SU-DHL-6 (cell line): ENCODE results near the gene OR52B6.

ENCODE experiments used
- EZH2phosphoT487 ChIP-seq: fragments of 200-600 bp; sonication (generic), shearing (Covaris generic); conservative IDR thresholded peaks from 2 replicates; pipeline ENCODE4 v1.6.1; 2018; ENCODE audit warnings: mild to moderate bottlenecking, antibody characterized with exemption, low read length, moderate library complexity, mixed read lengths
- TF ChIP-seq, protein P1 (sequence below): fragments of 200-600 bp; sonication (generic); IDR thresholded peaks from one replicate; pipeline ENCODE4 v1.5.1; 2017; ENCODE audit warnings: antibody characterized with exemption, mild to moderate bottlenecking, low read length, moderate library complexity; ENCODE audit not compliant: insufficient read depth, poor library complexity, severe bottlenecking

DNA sequence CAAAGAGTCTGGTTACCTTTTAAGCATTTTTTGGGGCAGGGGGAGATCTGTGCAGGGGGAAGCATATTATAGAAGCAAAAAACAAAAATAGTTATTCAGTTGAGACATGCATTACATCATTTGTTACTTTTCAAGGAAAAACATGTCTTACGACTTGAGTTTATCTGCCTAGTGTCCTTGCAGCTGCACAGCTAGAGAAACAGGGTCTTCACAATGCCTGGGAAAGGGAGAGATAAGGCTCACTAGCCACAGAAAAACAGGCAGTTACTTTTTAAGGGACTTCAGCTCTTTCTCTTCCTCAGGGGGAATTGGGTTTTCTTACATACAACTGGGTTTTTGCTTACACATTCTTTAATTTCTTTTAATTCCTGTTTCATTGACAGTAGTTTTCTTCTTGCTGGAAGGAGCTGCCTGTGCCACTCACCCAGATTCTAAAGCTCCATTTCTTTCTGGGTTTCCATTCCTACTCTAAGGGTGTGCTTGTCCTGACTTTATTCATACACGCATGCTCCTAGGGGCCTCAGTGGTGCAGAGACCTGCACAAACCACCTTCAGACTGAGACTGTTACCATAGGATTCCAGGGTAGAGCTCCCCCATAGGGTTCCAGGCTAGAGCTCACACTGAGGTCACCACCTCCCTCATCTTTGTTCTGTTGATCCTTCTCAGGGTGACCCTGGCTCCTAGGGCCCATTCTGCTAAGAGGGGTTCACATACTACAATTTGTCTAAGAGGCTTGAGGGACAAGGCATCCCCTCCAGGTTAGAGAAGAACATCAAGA is 49.4 kb upstream of the OR52B6 start:
- TF ChIP-seq, protein P1, sequence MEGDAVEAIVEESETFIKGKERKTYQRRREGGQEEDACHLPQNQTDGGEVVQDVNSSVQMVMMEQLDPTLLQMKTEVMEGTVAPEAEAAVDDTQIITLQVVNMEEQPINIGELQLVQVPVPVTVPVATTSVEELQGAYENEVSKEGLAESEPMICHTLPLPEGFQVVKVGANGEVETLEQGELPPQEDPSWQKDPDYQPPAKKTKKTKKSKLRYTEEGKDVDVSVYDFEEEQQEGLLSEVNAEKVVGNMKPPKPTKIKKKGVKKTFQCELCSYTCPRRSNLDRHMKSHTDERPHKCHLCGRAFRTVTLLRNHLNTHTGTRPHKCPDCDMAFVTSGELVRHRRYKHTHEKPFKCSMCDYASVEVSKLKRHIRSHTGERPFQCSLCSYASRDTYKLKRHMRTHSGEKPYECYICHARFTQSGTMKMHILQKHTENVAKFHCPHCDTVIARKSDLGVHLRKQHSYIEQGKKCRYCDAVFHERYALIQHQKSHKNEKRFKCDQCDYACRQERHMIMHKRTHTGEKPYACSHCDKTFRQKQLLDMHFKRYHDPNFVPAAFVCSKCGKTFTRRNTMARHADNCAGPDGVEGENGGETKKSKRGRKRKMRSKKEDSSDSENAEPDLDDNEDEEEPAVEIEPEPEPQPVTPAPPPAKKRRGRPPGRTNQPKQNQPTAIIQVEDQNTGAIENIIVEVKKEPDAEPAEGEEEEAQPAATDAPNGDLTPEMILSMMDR, result no peak
- TF ChIP-seq EZH2phosphoT487, result no peak
